GM19455 (cell line): ENCODE results near the gene WWP2.
"Not testable (repeated sequence)": the region's sequence is repeated elsewhere in the genome, so short reads cannot be mapped to it uniquely, and the experiment has no call there.

Experiments
- ATAC-seq: cut with Tn5 transposase; IDR thresholded peaks from one replicate; pipeline ENCODE4 v1.9.1; 2021; ENCODE audit not compliant: unreplicated experiment

WWP2 gene

GRCh38 chr16:69761983-69762813 lies at the start of gene WWP2:
Gene WWP2 (plus strand): TSS chr16:69762332. CDS start chr16:69787011, 24,679 bp downstream.
- ATAC-seq: peak; percentile 80

- ATAC-seq: no peak
Measured at GRCh38 chr16:69712914-69713581, 49.1 kb upstream of the WWP2 start.

GRCh38 chr16:69717066-69717465 lies 45.1 kb upstream of the WWP2 start:
- no peak for ATAC-seq

DNA sequence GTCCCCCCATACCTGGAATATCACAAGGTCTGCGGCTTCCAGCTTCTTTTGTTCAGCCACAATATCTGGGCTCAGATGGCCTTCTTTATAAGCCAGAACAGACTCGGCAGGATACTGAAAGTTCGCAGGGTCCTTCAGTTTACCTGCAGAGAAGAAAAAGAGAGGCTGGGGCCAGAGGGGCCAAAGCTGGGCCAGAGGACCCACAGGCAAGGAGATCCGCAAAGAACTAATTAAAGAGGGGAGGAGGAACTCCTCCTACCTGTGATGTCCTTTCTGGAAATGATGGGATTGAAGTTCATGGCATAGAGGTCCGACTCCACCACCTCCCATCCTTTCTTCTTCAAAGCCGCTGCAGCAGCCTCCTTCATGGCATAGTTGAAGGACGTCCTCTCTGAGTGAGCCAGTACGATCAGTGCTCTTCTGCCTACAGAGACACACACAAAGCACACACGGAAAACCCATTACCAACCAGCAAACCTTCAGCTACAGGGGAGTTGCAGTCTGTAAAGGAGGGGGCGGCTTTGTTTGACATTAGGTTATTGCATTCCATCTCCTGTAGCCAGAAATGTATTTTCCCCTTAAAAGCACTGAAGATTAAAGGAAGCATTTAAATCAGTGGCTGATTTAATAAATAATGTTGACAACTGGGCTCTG lies 43.9 kb upstream of the WWP2 start:
- ATAC-seq: no peak

DNA sequence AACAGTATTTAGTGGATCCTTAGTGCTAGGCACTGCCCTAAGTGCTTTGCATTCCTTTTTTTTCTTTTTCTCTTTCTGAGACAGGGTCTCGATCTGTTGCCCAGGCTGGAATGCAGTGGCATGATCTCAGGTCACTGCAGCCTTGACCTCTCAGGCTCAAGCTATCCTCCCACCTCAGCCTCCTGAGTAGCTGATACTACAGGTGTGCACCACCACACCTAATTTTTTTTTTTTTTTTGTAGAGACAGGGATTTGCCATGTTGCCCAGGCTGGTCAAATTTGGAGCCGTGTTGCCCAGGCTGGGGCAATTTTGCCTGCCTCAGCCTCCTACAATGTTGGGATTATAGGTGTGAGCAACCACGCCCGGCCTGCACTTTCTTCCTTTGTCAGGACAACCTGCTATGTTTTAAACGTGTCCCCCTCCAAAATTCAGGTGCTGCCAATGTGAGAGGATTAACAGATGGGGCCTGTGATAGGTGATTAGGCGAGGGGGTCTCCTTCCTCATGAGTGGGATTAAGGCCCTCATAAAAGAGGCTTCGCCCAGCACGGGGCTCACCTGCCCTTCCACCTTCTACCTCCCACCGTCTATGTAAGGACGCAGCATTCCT lies 41.2 kb upstream of the WWP2 start:
- no peak for ATAC-seq

DNA sequence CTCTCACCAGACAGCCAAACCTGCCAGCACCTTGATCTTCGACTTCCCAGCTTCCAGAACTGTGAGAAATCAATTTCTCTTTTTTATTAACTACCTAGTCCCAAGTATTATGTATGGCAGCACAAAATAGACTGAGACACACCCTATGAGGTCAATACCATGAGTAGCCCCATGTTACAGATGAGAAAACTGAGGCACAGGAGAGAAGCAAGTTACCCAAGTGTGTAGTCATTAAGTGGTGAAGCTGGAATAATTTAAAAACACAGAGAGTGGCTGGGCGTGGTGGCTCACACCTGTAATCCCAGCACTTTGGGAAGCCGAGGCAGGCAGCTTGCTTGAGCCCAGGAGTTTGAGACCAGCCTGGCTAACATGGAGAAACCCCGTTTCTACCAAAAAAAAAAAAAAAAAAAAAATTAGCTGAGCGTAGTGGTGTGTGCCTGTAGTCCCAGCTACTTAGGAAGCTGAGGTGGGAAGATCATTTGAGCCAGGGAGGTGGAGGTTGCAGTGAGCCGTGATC lies 40.6 kb upstream of the WWP2 start:
- no peak for ATAC-seq

DNA sequence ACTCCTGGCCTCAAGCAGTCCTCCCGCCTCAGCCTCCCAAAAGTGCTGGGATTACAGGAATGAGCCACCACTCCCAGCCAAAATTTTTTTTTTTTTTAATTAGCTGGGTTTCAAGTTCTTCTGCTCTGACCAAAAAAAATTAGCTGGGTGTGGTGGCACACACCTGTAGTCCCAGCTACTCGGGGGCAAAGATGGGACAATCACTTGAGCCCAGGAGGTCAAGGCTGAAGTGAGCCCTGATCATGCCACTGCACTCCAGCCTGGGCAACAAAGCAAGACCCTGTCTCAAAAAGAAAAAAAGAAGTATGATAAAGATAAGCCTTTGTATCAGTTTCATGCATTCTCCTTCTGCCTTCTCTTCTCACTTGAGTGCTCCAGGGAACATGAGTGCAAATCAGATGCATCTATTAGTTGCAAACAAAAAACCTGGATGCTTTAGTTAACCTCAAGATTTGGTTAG lies 37.7 kb upstream of the WWP2 start:
- no peak for ATAC-seq

GRCh38 chr16:69724981-69725479 lies 37.1 kb upstream of the WWP2 start:
- no peak for ATAC-seq

DNA sequence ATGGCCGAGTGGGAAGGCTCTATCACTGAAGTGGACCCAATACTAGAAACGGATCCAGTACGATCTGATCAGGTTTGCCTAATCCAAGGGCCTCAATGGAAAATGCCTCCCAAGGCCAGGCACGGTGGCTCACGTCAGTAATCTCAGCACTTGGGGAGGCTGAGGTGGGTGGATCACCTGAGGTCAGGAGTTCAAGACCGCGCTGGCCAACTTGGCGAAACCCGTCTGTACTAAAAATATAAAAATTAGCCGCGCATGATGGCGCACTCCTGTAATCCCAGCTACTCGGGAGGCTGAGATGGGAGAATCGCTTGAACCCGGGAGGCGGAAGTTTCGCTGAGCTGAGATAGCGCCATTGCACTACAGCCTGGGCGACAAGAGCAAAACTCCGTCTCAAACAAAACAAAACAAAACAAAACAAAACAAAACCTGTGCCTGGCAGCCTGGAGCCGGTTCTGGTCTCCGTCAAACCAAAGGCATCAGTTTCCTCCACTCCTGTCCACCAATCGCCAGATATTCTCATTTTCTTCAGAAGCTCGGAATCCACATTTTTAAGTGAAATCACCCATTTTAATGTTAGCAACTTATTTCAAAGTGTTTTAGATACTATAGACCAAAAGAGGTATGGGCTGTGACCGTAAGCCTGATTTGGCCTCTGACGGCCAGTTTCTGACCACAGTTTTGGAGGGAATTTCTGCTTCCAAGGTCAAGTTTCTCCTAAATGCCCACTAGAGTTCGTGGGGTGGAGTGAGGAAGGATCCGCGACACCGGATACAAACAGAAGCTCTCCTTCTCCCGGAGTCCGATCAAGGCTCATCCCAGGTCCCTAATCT lies 36.4 kb upstream of the WWP2 start:
- no peak for ATAC-seq

GRCh38 chr16:69726313-69727060 lies 35.6 kb upstream of the WWP2 start, which contains the start of gene NQO1:
Gene NQO1 (minus strand): TSS chr16:69726560. CDS start chr16:69726439, 121 bp downstream.
- ATAC-seq: peak; percentile 98

- no peak for ATAC-seq
Measured at GRCh38 chr16:69727916-69728270, 34.2 kb upstream of the WWP2 start.

DNA sequence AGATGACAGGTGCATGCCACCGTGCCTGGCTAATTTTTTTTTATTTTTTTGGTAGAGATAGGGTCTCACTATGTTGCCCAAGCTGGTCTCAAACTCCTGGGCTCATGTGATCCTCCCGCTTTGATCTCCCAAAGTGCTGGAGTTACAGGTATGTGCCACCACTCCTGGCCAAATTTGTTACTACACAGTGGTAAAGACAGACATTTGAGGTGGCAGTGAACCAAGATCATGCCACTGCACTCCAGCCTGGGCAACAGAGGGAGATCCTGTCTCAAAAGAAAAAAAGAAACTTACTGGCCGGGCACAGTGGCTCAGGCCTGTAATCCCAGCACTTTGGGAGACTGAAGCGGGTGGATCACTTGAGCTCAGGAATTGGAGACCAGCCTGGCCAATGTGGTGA lies 33.1 kb upstream of the WWP2 start:
- ATAC-seq: not testable (repeated sequence)

GRCh38 chr16:69731280-69731679 lies 30.9 kb upstream of the WWP2 start:
- not testable (repeated sequence) for ATAC-seq

DNA sequence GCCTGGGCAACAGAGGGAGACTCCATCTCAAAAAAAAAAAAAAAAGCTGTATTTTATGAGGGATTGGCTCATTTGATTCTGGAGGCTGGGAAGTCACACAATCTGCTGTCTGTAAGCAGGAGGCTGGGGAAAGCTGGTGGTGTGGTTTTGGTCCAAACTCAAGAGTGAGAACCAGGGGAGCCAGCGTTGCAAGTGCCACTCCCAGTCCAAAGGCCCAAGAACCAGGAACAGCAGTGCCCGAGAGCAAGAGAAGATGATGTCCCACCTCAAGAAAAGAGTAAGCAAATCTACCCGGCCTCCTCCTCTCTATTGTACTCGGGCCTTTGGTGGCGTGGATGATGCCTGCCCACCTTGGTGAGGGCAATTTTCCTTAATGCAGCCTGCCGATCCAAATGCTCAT lies 30.0 kb upstream of the WWP2 start:
- no peak for ATAC-seq

DNA sequence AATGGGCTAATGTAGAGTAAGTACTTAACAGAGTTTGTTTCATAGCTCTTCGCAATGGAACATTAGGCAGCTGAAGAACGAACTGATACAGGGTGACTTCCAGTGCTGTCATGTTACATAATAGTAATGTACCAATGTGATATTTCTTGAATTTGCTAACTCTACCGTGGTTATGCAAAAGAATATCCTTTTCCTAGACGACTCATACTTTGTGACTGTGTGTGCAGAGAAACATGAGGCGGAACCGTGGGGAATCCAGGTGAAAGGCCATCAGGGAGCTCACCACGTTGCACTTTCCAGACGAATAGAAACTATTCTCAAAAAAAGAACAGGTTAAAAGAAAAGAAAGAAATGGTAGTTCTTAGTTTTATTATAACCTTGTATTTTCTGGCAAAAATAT lies 20.6 kb upstream of the WWP2 start:
- ATAC-seq: no peak

DNA sequence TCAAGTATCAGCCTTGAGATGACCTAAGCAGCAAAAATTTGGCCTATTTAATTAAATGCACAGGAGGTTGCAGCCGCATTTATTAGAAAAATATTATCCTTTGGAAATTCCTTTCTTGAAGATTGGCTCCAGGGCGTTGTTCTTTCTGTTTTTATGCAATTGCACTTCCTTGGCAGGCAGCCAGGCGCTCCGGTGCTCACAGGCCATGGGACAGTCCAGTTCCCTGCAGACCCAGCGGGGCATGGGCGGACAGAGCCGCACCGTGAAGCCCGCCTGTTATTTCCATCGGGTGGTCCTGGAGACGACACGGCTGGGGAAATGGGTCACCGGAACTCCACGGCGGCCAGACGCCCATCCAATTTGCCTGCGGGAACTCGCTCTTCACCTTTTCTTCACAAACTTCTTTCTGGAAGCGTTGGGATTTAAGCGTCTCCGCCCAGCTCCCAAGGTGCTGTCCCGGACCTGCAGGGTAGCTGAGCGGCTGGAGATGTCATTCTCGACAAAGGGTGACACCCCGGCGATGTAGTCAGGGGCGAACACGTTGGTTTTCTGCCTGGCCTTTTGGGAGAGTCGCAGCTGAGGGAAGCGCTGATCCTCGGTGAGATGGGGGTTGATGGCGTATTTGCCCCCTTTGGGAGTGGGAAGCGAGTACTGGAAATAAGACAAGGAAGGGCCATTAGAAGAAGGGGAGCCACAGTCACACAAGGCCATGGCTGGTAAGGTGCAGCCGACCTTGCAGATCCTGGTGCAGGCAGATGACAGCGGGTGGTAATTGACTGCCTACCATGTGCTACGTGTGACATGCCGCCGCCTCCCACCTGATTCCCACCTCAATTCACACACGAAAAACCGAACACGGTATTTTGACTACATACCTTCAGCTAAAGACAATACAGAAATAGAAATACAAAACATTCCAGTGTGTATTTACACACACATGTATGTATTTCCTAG lies 19.9 kb upstream of the WWP2 start:
- no peak for ATAC-seq

DNA sequence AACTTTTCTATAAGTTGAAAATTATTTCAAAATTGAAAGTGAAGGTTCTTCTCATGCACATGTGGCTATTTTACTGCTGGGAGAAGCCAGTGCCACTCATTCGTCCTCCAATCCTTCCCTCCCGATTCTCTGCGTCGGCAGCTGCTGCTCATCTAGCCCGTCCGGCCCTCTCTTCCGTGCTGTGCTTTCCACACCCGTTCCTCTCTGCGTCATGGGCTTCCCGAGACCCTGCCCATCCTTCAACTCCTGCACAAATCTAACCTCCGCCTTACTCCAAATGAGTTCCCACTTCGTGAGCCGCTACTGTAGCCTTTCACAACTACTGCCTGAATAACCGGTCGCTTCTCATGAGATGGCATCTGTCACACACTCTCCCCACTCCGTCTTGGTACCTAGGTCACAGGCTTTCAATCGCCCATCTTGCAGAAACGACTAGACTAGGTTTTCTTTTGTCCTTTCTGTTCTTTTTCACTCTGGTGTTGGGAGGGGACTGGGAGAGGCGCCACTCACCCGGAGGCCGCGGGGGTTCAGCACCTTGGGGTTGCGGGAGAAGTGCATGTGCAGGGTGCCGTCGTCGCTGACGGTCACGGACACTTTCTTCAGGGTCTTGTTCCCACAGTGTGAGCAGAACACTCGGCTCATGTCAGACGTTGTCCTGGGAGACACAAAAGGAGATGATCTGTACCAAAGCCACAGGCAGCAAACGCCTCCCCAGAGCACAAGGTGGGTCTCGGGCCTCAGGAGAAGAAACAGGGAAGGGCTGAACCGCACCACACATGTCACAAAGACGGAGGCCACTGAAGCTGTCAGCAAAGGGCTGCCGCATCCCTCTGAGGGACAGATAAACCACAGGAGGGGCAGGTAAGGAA lies 17.5 kb upstream of the WWP2 start:
- ATAC-seq: no peak
